Sigmoid colon (tissue), 4 donors: Measurements from ENCODE around the gene LRP1B.

ENCODE experiments used
- CTCF ChIP-seq, 4 experiments: fragments of 450-650 bp in 3 of 4; fragments of 200-600 bp in 1 of 4; IDR thresholded peaks; one replicate each; pipeline ENCODE4 v1.5.1; 2016 to 2019; ENCODE audit warnings: antibody characterized with exemption in 4 of 4, mild to moderate bottlenecking in 3 of 4, moderate library complexity in 2 of 4
- EP300 ChIP-seq, 4 donors: sonication (generic); formaldehyde crosslinking; IDR thresholded peaks; one replicate each; pipeline ENCODE4 v1.6.1; 2017; ENCODE audit warnings: antibody characterized with exemption in 4 of 4
- POLR2A ChIP-seq, 2 donors: fragments of 450-650 bp; IDR thresholded peaks; one replicate each; pipeline ENCODE4 v1.6.1; 2016; ENCODE audit warnings: antibody characterized with exemption in 2 of 2, mild to moderate bottlenecking in 2 of 2, moderate library complexity in 2 of 2
- POLR2AphosphoS5 ChIP-seq, 4 donors: sonication (generic); formaldehyde crosslinking; IDR thresholded peaks; one replicate each; pipeline ENCODE4 v1.6.1; 2017; ENCODE audit warnings: antibody characterized with exemption in 4 of 4

- TF ChIP-seq CTCF (IDR thresholded peaks at IDR 0.05), result no peak
- no peak for TF ChIP-seq POLR2A (IDR thresholded peaks at IDR 0.05)
- no peak for TF ChIP-seq EP300 (IDR thresholded peaks at IDR 0.05)
- TF ChIP-seq POLR2AphosphoS5 (IDR thresholded peaks at IDR 0.05), result no peak
Observed at GRCh38 chr2:141079231-141079630, 1051.6 kb downstream of the LRP1B start.
